Liver (tissue), 9 donors: Measurements from ENCODE around the gene MKNK2. TPM values are rescaled to one million over a fixed set of nuclear protein-coding genes. Genes with fewer than 3 reads are reported as not detected.

Source experiments
- DNase-seq: peaks from one replicate; pipeline ENCODE4 v3.0.0-alpha.2; 2017; ENCODE audit warnings: low spot score
- H3K27ac ChIP-seq, 2 donors: one replicate each; pipeline ENCODE4 v1.7.0; 2013; ENCODE audit warnings: inconsistent platforms in 2 of 2, low read length in 2 of 2, control low read depth in 1 of 2, low read depth in 1 of 2, mild to moderate bottlenecking in 1 of 2
- H3K27me3 ChIP-seq, 4 donors: one replicate each; pipeline versions ENCODE4 v1.6.1 to v1.7.0; 2013; ENCODE audit warnings: low read length in 3 of 4, inconsistent platforms in 1 of 4, mild to moderate bottlenecking in 1 of 4, moderate library complexity in 1 of 4; ENCODE audit not compliant: control insufficient read depth in 4 of 4, insufficient read depth in 4 of 4
- H3K36me3 ChIP-seq, 4 donors: one replicate each; pipeline versions ENCODE4 v1.6.1 to v1.7.0; 2013; ENCODE audit warnings: low read length in 3 of 4, mild to moderate bottlenecking in 3 of 4, low read depth in 1 of 4, moderate library complexity in 1 of 4; ENCODE audit not compliant: control insufficient read depth in 4 of 4, insufficient read depth in 3 of 4
- H3K4me1 ChIP-seq, 4 donors: one replicate each; pipeline versions ENCODE4 v1.6.1 to v1.7.0; 2013; ENCODE audit warnings: low read length in 3 of 4, mild to moderate bottlenecking in 3 of 4, moderate library complexity in 1 of 4; ENCODE audit not compliant: control insufficient read depth in 4 of 4, insufficient read depth in 4 of 4
- H3K4me3 ChIP-seq, 3 donors: one replicate each; pipeline versions ENCODE4 v1.6.1 to v1.7.0; 2013; ENCODE audit warnings: low read length in 3 of 3, control low read depth in 1 of 3, low read depth in 1 of 3, mild to moderate bottlenecking in 1 of 3
- H3K9ac ChIP-seq, 2 donors: one replicate each; pipeline ENCODE4 v1.7.0; 2013; ENCODE audit warnings: low read length in 2 of 2, mild to moderate bottlenecking in 2 of 2, moderate library complexity in 2 of 2, control low read depth in 1 of 2, low read depth in 1 of 2
- H3K9me3 ChIP-seq, 4 donors: one replicate each; pipeline versions ENCODE4 v1.6.1 to v1.7.0; 2013; ENCODE audit warnings: low read length in 3 of 4; ENCODE audit not compliant: control insufficient read depth in 4 of 4
- EGR1 ChIP-seq, 2 donors: IDR thresholded peaks; 2 replicates each; pipeline ENCODE4 v1.6.1; 2016 to 2018; ENCODE audit warnings: antibody characterized with exemption in 2 of 2, low read depth in 2 of 2
- FOXA1 ChIP-seq: IDR thresholded peaks from 2 replicates; pipeline ENCODE4 v1.6.1; 2016; ENCODE audit warnings: antibody characterized with exemption
- FOXA2 ChIP-seq: IDR thresholded peaks from 2 replicates; pipeline ENCODE4 v1.6.1; 2016; ENCODE audit warnings: antibody characterized with exemption
- GABPA ChIP-seq, 2 donors: IDR thresholded peaks in 1 of 2; conservative IDR thresholded peaks in 1 of 2; 2 replicates each; pipeline ENCODE4 v1.6.1; 2016; ENCODE audit warnings: antibody characterized with exemption in 2 of 2, mild to moderate bottlenecking in 1 of 2, moderate library complexity in 1 of 2
- HNF4A ChIP-seq, 2 donors: conservative IDR thresholded peaks; 2 replicates each; pipeline ENCODE4 v1.6.1; 2016; ENCODE audit warnings: antibody characterized with exemption in 2 of 2, mild to moderate bottlenecking in 2 of 2
- HNF4G ChIP-seq: IDR thresholded peaks from 2 replicates; pipeline ENCODE4 v1.6.1; 2016; ENCODE audit warnings: antibody characterized with exemption
- JUND ChIP-seq, 2 donors: IDR thresholded peaks; 2 replicates each; pipeline ENCODE4 v1.6.1; 2016; ENCODE audit warnings: antibody characterized with exemption in 2 of 2
- NR2F2 ChIP-seq: IDR thresholded peaks from 2 replicates; pipeline ENCODE4 v1.6.1; 2016; ENCODE audit warnings: antibody characterized with exemption
- RAD21 ChIP-seq, 2 donors: IDR thresholded peaks; 2 replicates each; pipeline ENCODE4 v1.6.1; 2016; ENCODE audit warnings: antibody characterized with exemption in 2 of 2, mild to moderate bottlenecking in 2 of 2
- RXRA ChIP-seq, 2 donors: IDR thresholded peaks; 2 replicates each; pipeline ENCODE4 v1.6.1; 2017 to 2018; ENCODE audit warnings: antibody characterized with exemption in 2 of 2, mild to moderate bottlenecking in 1 of 2
- SP1 ChIP-seq: IDR thresholded peaks from 2 replicates; pipeline ENCODE4 v1.6.1; 2018; ENCODE audit warnings: antibody characterized with exemption, mild to moderate bottlenecking
- TAF1 ChIP-seq: conservative IDR thresholded peaks from 2 replicates; pipeline ENCODE4 v1.6.1; 2016; ENCODE audit warnings: antibody characterized with exemption, mild to moderate bottlenecking
- YY1 ChIP-seq: IDR thresholded peaks from 2 replicates; pipeline ENCODE4 v1.6.1; 2016; ENCODE audit warnings: antibody characterized with exemption, mild to moderate bottlenecking
- WGBS: extraction: QIAGEN DNeasy Blood & Tissue Kit; methylation state at CpG from one replicate; pipeline ENCODE4 v1.1.7; 2013; 5-methylcytosine and 5-hydroxymethylcytosine counted together
- polyA plus RNA-seq, 2 donors: library from polyadenylated mRNA; stranded (reverse) in 1 of 2; unstranded in 1 of 2; fragments of 200-250 nt in 1 of 2; fragments of >200 nt in 1 of 2; fragmentation: Nextera tagmentation in 1 of 2; extraction: Ambion mirVana in 1 of 2; gene quantifications; one replicate each; pipeline versions ENCODE4 v1.2.1 to v1.2.3, GENCODE V29; 2013 to 2015
- total RNA-seq, 2 donors: library from RNA; depleted of rRNA; stranded (reverse); fragments of >200 nt; gene quantifications; one replicate each; pipeline ENCODE4 v1.2.3, GENCODE V29; 2014
- TF ChIP-seq, protein P1 (sequence below): IDR thresholded peaks from 2 replicates; pipeline ENCODE4 v1.6.1; 2016; ENCODE audit warnings: antibody characterized with exemption
- TF ChIP-seq, protein P2 (sequence below): IDR thresholded peaks from 2 replicates; pipeline ENCODE4 v1.6.1; 2016; ENCODE audit warnings: antibody characterized with exemption, mild to moderate bottlenecking
- TF ChIP-seq, protein P3 (sequence below): IDR thresholded peaks from 2 replicates; pipeline ENCODE4 v1.6.1; 2016; ENCODE audit warnings: antibody characterized with exemption
- TF ChIP-seq, protein P4 (sequence below): IDR thresholded peaks from 2 replicates; pipeline ENCODE4 v1.6.1; 2016; ENCODE audit warnings: antibody characterized with exemption
- TF ChIP-seq, protein P5 (sequence below): fragments of 150-350 bp; IDR thresholded peaks from 2 replicates; pipeline ENCODE4 v1.5.1; 2017; ENCODE audit warnings: improper control_type of control experiment, low read depth, low read length; ENCODE audit not compliant: missing input control
- donor health status: healthy.
- donor health status: healthy.
- donor health status: healthy.
- donor health status: healthy.
- donor health status: healthy.

The MKNK2 gene
- total and polyA plus RNA-seq, 4 donors, result 24.7 to 105 (median 46.4) TPM

DNA sequence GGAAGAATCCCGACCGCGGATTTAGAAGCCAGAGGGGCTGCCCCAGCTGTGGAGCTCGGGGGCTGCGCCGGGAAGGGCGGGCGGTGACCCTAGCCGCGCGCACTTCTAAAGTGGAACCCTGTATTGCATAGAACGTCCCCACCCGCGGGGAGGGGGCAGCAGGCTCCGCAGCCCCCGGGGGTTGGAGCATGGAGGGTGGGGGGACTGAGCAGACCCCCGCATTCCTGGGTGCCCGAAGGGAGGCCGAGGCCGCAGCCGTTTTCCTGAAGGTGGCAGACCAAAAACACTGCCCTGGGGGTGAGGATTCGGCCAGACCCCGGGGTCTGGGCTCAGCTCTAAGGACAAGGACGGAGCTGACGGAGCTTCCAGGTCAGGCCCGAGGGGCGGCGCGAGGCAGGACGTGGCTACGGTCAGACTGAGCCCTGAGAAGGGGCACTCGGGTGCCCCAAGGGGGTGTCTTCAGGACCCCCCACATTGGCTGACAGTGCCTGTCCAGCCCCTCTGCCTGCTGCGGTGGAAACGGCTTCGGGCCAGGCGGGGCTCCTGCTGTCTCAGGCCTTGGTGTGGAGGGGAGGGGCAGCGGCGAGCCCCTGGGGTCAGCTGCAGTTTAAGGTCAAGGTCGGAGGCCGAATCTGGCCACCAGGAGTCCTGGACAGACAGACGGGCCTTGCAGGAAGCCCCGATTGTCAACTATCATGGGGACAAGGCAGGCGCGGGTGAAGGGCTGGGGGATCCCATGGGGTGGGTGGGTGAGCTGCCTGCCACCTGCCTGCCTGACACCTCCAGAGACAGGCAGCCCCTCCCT lies 12.6 kb downstream of the MKNK2 start:
- H3K4me1 ChIP-seq, result peaks cover 18 to 32% (median 24%) of the 10 kb centered on the region in 4 donors
- no peak overlapping the region for H3K27ac ChIP-seq
- WGBS, result 88% methylated on average over 44 of the region's 44 CpGs
- H3K27me3 ChIP-seq, result no peaks in the 10 kb centered on the region
- no peak overlapping the region for H3K9ac ChIP-seq
- TF ChIP-seq, protein P1, sequence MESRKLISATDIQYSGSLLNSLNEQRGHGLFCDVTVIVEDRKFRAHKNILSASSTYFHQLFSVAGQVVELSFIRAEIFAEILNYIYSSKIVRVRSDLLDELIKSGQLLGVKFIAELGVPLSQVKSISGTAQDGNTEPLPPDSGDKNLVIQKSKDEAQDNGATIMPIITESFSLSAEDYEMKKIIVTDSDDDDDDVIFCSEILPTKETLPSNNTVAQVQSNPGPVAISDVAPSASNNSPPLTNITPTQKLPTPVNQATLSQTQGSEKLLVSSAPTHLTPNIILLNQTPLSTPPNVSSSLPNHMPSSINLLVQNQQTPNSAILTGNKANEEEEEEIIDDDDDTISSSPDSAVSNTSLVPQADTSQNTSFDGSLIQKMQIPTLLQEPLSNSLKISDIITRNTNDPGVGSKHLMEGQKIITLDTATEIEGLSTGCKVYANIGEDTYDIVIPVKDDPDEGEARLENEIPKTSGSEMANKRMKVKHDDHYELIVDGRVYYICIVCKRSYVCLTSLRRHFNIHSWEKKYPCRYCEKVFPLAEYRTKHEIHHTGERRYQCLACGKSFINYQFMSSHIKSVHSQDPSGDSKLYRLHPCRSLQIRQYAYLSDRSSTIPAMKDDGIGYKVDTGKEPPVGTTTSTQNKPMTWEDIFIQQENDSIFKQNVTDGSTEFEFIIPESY, result no peak
- TF ChIP-seq, protein P2, sequence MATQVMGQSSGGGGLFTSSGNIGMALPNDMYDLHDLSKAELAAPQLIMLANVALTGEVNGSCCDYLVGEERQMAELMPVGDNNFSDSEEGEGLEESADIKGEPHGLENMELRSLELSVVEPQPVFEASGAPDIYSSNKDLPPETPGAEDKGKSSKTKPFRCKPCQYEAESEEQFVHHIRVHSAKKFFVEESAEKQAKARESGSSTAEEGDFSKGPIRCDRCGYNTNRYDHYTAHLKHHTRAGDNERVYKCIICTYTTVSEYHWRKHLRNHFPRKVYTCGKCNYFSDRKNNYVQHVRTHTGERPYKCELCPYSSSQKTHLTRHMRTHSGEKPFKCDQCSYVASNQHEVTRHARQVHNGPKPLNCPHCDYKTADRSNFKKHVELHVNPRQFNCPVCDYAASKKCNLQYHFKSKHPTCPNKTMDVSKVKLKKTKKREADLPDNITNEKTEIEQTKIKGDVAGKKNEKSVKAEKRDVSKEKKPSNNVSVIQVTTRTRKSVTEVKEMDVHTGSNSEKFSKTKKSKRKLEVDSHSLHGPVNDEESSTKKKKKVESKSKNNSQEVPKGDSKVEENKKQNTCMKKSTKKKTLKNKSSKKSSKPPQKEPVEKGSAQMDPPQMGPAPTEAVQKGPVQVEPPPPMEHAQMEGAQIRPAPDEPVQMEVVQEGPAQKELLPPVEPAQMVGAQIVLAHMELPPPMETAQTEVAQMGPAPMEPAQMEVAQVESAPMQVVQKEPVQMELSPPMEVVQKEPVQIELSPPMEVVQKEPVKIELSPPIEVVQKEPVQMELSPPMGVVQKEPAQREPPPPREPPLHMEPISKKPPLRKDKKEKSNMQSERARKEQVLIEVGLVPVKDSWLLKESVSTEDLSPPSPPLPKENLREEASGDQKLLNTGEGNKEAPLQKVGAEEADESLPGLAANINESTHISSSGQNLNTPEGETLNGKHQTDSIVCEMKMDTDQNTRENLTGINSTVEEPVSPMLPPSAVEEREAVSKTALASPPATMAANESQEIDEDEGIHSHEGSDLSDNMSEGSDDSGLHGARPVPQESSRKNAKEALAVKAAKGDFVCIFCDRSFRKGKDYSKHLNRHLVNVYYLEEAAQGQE, result no peak
- TF ChIP-seq JUND (IDR thresholded peaks at IDR 0.05) (no peak), FOXA2 (no peak), HNF4G (no peak), SP1 (no peak), NR2F2 (no peak), EGR1 (IDR thresholded peaks at IDR 0.05; ENCODE audit: low read depth in 2 of 2) (no peak), HNF4A (conservative IDR thresholded peaks at IDR 0.05) (no peak), RAD21 (IDR thresholded peaks at IDR 0.05) (no peak), FOXA1 (no peak), TAF1 (no peak), GABPA (IDR thresholded peaks at IDR 0.05 in 1 of 2, conservative IDR thresholded peaks at IDR 0.05 in 1 of 2) (no peak), RXRA (IDR thresholded peaks at IDR 0.05) (no peak), YY1 (no peak)
- TF ChIP-seq, protein P3, sequence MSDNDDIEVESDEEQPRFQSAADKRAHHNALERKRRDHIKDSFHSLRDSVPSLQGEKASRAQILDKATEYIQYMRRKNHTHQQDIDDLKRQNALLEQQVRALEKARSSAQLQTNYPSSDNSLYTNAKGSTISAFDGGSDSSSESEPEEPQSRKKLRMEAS, result no peak
- TF ChIP-seq, protein P4, sequence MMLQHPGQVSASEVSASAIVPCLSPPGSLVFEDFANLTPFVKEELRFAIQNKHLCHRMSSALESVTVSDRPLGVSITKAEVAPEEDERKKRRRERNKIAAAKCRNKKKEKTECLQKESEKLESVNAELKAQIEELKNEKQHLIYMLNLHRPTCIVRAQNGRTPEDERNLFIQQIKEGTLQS, result no peak
- TF ChIP-seq, protein P5, sequence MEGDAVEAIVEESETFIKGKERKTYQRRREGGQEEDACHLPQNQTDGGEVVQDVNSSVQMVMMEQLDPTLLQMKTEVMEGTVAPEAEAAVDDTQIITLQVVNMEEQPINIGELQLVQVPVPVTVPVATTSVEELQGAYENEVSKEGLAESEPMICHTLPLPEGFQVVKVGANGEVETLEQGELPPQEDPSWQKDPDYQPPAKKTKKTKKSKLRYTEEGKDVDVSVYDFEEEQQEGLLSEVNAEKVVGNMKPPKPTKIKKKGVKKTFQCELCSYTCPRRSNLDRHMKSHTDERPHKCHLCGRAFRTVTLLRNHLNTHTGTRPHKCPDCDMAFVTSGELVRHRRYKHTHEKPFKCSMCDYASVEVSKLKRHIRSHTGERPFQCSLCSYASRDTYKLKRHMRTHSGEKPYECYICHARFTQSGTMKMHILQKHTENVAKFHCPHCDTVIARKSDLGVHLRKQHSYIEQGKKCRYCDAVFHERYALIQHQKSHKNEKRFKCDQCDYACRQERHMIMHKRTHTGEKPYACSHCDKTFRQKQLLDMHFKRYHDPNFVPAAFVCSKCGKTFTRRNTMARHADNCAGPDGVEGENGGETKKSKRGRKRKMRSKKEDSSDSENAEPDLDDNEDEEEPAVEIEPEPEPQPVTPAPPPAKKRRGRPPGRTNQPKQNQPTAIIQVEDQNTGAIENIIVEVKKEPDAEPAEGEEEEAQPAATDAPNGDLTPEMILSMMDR, result no peak
- no peak overlapping the region for H3K4me3 ChIP-seq
- peak; percentile 34 for DNase-seq
- H3K9me3 ChIP-seq, result peaks cover 0 to 9% (median 2%) of the 10 kb centered on the region in 4 donors
- H3K36me3 ChIP-seq, result peaks cover 6 to 25% (median 15%) of the 10 kb centered on the region in 4 donors
